PC-3 (cell line): ENCODE data around the gene CYP27B1. TPM values are rescaled to one million over a fixed set of nuclear protein-coding genes. Genes with fewer than 3 reads are reported as not detected.

ENCODE experiments used
- ATAC-seq: fragments of 200-7000 bp; cut with Tn5 transposase; 2 replicates; pipeline ENCODE4 v1.9.1; 2020; ENCODE audit warnings: mild to moderate bottlenecking, moderate library complexity
- BruUV-seq: library from RNA; stranded (reverse); fragments of 400-500 nt; replicated peaks from 2 replicates; lab custom pipeline; 2021; lab: Mats Ljungman, UMichigan
- CTCF ChIA-PET: fragments of 300-600 bp; sonication (Branson Sonifier 250); formaldehyde crosslinking; loops from one replicate; lab custom pipeline; 2022; ENCODE audit warnings: antibody characterized with exemption; lab: Charles Lee
- POLR2A ChIA-PET: fragments of 300-600 bp; sonication (Branson Sonifier 250); formaldehyde crosslinking; loops from one replicate; lab custom pipeline; 2022; ENCODE audit warnings: antibody characterized with exemption; ENCODE audit not compliant: unreplicated experiment; lab: Charles Lee
- DNase-seq: peaks from one replicate; pipeline ENCODE4 v3.0.0-alpha.2; 2015
- H2AFZ ChIP-seq: fragments of 300-600 bp; sonication (generic); 2 replicates; pipeline ENCODE4 v1.6.0; 2016; ENCODE audit warnings: antibody characterized with exemption, low read length
- H3F3A ChIP-seq: fragments of 300-600 bp; sonication (generic); one replicate; pipeline ENCODE4 v1.6.0; 2017; ENCODE audit warnings: antibody characterized with exemption, low read length, control low read depth, mild to moderate bottlenecking; ENCODE audit not compliant: unreplicated experiment
- H3K27ac ChIP-seq: fragments of 300-600 bp; sonication (generic); 2 replicates; pipeline ENCODE4 v1.5.1; 2016; ENCODE audit warnings: mild to moderate bottlenecking, low read length
- H3K27me3 ChIP-seq: fragments of 300-600 bp; sonication (generic); 2 replicates; pipeline ENCODE4 v1.6.1; 2016; ENCODE audit warnings: low read length, mixed read lengths
- H3K36me3 ChIP-seq: fragments of 300-600 bp; sonication (generic); 2 replicates; pipeline ENCODE4 v1.6.1; 2016; ENCODE audit warnings: low read depth, mixed run types, low read length, mixed read lengths
- H3K4me1 ChIP-seq: fragments of 300-600 bp; sonication (generic); 2 replicates; pipeline ENCODE4 v1.5.1; 2016; ENCODE audit warnings: low read length; ENCODE audit not compliant: insufficient read depth
- H3K4me2 ChIP-seq: fragments of 300-600 bp; sonication (generic); 2 replicates; pipeline ENCODE4 v1.6.0; 2016; ENCODE audit warnings: low read length
- H3K4me3 ChIP-seq: fragments of 300-600 bp; sonication (generic); 2 replicates; pipeline ENCODE4 v1.5.1; 2016; ENCODE audit warnings: mild to moderate bottlenecking, low read length, mixed read lengths
- H3K79me2 ChIP-seq: fragments of 300-600 bp; sonication (generic); 2 replicates; pipeline ENCODE4 v1.6.1; 2017; ENCODE audit warnings: low read length, mixed read lengths
- H3K9ac ChIP-seq: fragments of 300-600 bp; sonication (generic); 2 replicates; pipeline ENCODE4 v1.6.0; 2016; ENCODE audit warnings: mild to moderate bottlenecking, low read length
- H3K9me2 ChIP-seq: fragments of 300-600 bp; sonication (generic); replicated peaks from 2 replicates; pipeline ENCODE4 v1.6.1; 2016; ENCODE audit warnings: mixed run types, low read length, mixed read lengths
- H3K9me3 ChIP-seq: fragments of 300-600 bp; sonication (generic); 2 replicates; pipeline ENCODE4 v1.6.1; 2016; ENCODE audit warnings: low read length, mixed read lengths
- H4K20me1 ChIP-seq: fragments of 300-600 bp; sonication (generic); 2 replicates; pipeline ENCODE4 v1.6.1; 2016; ENCODE audit warnings: low read length, mixed read lengths
- CTCF ChIP-seq: fragments of 300-600 bp; sonication (generic); conservative IDR thresholded peaks from 2 replicates; pipeline ENCODE4 v1.5.1; 2017; ENCODE audit warnings: antibody characterized with exemption, low read depth, mild to moderate bottlenecking, low read length
- EZH2 ChIP-seq: fragments of 300-600 bp; sonication (generic); IDR thresholded peaks from one replicate; pipeline ENCODE4 v1.6.1; 2017; ENCODE audit warnings: antibody characterized with exemption, mild to moderate bottlenecking, low read length; ENCODE audit not compliant: unreplicated experiment
- EZH2phosphoT487 ChIP-seq: fragments of 300-600 bp; sonication (generic); IDR thresholded peaks from 2 replicates; pipeline ENCODE4 v1.6.1; 2018; ENCODE audit warnings: mild to moderate bottlenecking, antibody characterized with exemption, low read length, borderline replicate concordance
- intact Hi-C: fragments of 100-400 bp; cut with micrococcal nuclease; formaldehyde crosslinking; loops from 2 replicates; pipeline ENCODE4 v1.9.0; 2023
- total RNA-seq: library from RNA; depleted of rRNA; stranded (reverse); fragments of >200 nt; gene quantifications from 2 replicates; pipeline ENCODE4 v1.2.3, GENCODE V29; 2014

The CYP27B1 gene
- total RNA-seq, 1 experiment from 2014 or later = 8.1 TPM

GRCh38 chr12:57730336-57731067 lies 36.4 kb downstream of the CYP27B1 start:
- Histone ChIP-seq H3K9me2 (no peaks in the 10 kb centered on the region), H3K27ac (no peak overlapping the region), H3K4me3 (no peak overlapping the region), H3K9ac (no peak overlapping the region), H3K4me2 (no peak overlapping the region), H2AFZ (no peak overlapping the region), H3K36me3 (no peaks in the 10 kb centered on the region), H4K20me1 (no peaks in the 10 kb centered on the region), H3K79me2 (no peaks in the 10 kb centered on the region), H3K4me1 (peaks cover 4% of the 10 kb centered on the region; the same call in 1 of the 2 replicates), H3F3A (no peaks in the 10 kb centered on the region), H3K27me3 (peaks cover 8% of the 10 kb centered on the region; the same call in 1 of the 2 replicates), H3K9me3 (no peaks in the 10 kb centered on the region)
- intact Hi-C loops = no loop called here
- no peak for TF ChIP-seq EZH2phosphoT487
- TF ChIP-seq CTCF = no peak
- no peak for TF ChIP-seq EZH2
- ATAC-seq (no peak), DNase-seq (no peak)
- ChIA-PET POLR2A (no interaction called here), CTCF (no interaction called here)
- BruUV-seq = no TSS peak

DNA sequence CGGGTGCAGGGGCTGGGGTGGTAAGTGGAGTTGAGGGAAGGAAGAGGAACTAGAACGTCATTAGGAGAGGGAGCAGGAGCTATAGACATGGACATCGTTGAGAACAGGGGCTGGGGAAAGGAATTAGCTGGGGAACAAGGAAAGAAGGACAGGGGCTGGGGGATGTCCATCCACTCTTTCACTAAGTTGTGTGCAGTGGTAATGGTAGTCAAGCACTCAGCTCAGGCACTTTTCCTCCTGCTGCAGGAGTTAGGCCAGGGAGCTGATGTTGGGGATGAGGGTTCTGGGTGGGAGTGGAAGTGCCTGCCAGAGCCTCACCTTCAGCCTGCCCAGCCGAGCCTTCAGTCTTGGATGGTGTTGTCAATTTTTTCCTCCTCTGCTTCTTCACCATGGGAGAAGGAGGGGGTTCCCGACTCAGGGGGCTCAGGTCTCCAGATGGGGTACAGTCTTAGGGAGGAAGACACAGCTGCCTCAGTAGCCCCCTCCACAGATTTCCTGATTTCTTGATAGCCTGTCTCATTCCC lies 37.5 kb downstream of the CYP27B1 start:
- CTCF ChIA-PET = no interaction called here

More for the DNA sequence above, 37.5 kb downstream of the CYP27B1 start:
- Histone ChIP-seq H3K27me3 (no peaks in the 10 kb centered on the region), H3K4me1 (peaks cover 4% of the 10 kb centered on the region; the same call in 1 of the 2 replicates), H3K79me2 (no peaks in the 10 kb centered on the region), H3K4me3 (no peak overlapping the region), H2AFZ (no peak overlapping the region), H3K36me3 (no peaks in the 10 kb centered on the region), H3K9me2 (no peaks in the 10 kb centered on the region), H3K27ac (no peak overlapping the region), H4K20me1 (no peaks in the 10 kb centered on the region), H3K9me3 (no peaks in the 10 kb centered on the region), H3K9ac (no peak overlapping the region), H3F3A (no peaks in the 10 kb centered on the region), H3K4me2 (no peak overlapping the region)
- intact Hi-C loops = no loop called here
- ATAC-seq = no peak
- TF ChIP-seq EZH2 = no peak
- TF ChIP-seq EZH2phosphoT487 = no peak
- TF ChIP-seq CTCF = no peak
- no TSS peak for BruUV-seq
- no peak for DNase-seq
- POLR2A ChIA-PET = no interaction called here
